HEK293T (cell line): Measurements from ENCODE around the gene KLHL36.

Source experiments
- ARNT ChIP-seq: fragments of 450-650 bp; IDR thresholded peaks from 2 replicates; pipeline ENCODE4 v1.6.1; 2017; ENCODE audit warnings: mild to moderate bottlenecking
- BHLHE40 ChIP-seq: fragments of 450-650 bp; IDR thresholded peaks from 2 replicates; pipeline ENCODE4 v1.6.1; 2016; ENCODE audit warnings: mild to moderate bottlenecking, moderate library complexity, borderline replicate concordance
- ELF4 ChIP-seq: fragments of 450-650 bp; IDR thresholded peaks from 2 replicates; pipeline ENCODE4 v1.6.1; 2017; ENCODE audit warnings: antibody characterized with exemption
- FOXA1 ChIP-seq: fragments of 450-650 bp; IDR thresholded peaks from 2 replicates; pipeline ENCODE4 v1.6.1; 2016; ENCODE audit warnings: mild to moderate bottlenecking
- FOXK2 ChIP-seq: fragments of 450-650 bp; IDR thresholded peaks from 2 replicates; pipeline ENCODE4 v1.6.1; 2016; ENCODE audit warnings: mild to moderate bottlenecking
- FOXM1 ChIP-seq: fragments of 450-650 bp; IDR thresholded peaks from 2 replicates; pipeline ENCODE4 v1.6.1; 2017; ENCODE audit warnings: mild to moderate bottlenecking, borderline replicate concordance
- L3MBTL2 ChIP-seq: fragments of 450-650 bp; conservative IDR thresholded peaks from 2 replicates; pipeline ENCODE4 v1.6.1; 2016; ENCODE audit warnings: mild to moderate bottlenecking
- SP1 ChIP-seq: fragments of 450-650 bp; IDR thresholded peaks from 2 replicates; pipeline ENCODE4 v1.6.1; 2017
- SUZ12 ChIP-seq: fragments of 450-650 bp; IDR thresholded peaks from 2 replicates; pipeline ENCODE4 v1.6.1; 2016; ENCODE audit warnings: mild to moderate bottlenecking
- TARDBP ChIP-seq: fragments of 450-650 bp; IDR thresholded peaks from 2 replicates; pipeline ENCODE4 v1.6.1; 2016
- TF ChIP-seq, protein P1 (sequence below): fragments of 450-650 bp; IDR thresholded peaks from 2 replicates; pipeline ENCODE4 v1.6.1; 2016

DNA sequence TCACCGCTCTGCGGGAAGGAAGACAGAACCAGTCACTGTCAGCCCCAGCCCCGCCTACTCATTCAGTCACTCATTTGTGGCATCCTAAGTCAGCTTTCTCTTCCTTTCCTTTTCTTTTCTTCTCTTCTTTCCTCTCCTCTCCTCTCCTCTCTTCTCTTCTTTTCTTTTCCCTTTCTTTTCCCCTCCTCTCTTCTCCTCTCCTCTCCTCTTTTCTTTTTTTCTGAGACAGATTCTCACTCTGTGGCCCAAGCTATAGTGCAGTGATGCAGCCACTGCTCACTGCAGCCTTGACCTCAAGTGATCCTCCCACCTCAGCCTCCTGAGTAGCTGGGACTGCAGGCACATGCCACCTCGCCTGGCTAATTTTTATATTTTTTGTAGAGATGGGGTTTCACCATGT is 10.6 kb upstream of the KLHL36 start:
- TF ChIP-seq FOXM1 (no peak), SUZ12 (no peak), L3MBTL2 (no peak), TARDBP (no peak), ARNT (no peak), FOXA1 (no peak), SP1 (no peak), FOXK2 (no peak), ELF4 (no peak), BHLHE40 (no peak)
- TF ChIP-seq, protein P1, sequence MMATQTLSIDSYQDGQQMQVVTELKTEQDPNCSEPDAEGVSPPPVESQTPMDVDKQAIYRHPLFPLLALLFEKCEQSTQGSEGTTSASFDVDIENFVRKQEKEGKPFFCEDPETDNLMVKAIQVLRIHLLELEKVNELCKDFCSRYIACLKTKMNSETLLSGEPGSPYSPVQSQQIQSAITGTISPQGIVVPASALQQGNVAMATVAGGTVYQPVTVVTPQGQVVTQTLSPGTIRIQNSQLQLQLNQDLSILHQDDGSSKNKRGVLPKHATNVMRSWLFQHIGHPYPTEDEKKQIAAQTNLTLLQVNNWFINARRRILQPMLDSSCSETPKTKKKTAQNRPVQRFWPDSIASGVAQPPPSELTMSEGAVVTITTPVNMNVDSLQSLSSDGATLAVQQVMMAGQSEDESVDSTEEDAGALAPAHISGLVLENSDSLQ: no peak
